Skeletal muscle satellite cell (primary cell): ENCODE results near the gene BHLHA15.

ENCODE experiments used
- H3K27me3 ChIP-seq: 2 replicates; pipeline ENCODE4 v1.7.0; 2013; ENCODE audit warnings: low read length; ENCODE audit not compliant: control insufficient read depth, insufficient read depth
- H3K36me3 ChIP-seq: 2 replicates; pipeline ENCODE4 v1.7.0; 2013; ENCODE audit warnings: mild to moderate bottlenecking, control low read depth, low read length; ENCODE audit not compliant: insufficient read depth
- H3K4me1 ChIP-seq: 2 replicates; pipeline ENCODE4 v1.7.0; 2013; ENCODE audit warnings: low read length; ENCODE audit not compliant: control insufficient read depth, insufficient read depth
- H3K4me2 ChIP-seq: 2 replicates; pipeline ENCODE4 v1.7.0; 2013; ENCODE audit warnings: mild to moderate bottlenecking, low read length
- H3K4me3 ChIP-seq: 2 replicates; pipeline ENCODE4 v1.7.0; 2013; ENCODE audit warnings: low read length
- H3K9ac ChIP-seq: 2 replicates; pipeline ENCODE4 v1.7.0; 2013; ENCODE audit warnings: mild to moderate bottlenecking, low read depth, low read length, moderate library complexity
- H3K9me3 ChIP-seq: replicated peaks from 2 replicates; pipeline ENCODE4 v1.7.0; 2013; ENCODE audit warnings: mild to moderate bottlenecking, control low read depth, low read length

Gene BHLHA15

GRCh38 chr7:98191668-98192431 is 19.4 kb upstream of the BHLHA15 start:
- Histone ChIP-seq H3K9me3 (no peaks in the 10 kb centered on the region), H3K27me3 (no peaks in the 10 kb centered on the region), H3K4me1 (peaks cover 14% of the 10 kb centered on the region), H3K36me3 (peaks cover 21% of the 10 kb centered on the region), H3K4me3 (no peak overlapping the region), H3K9ac (no peak overlapping the region), H3K4me2 (no peak overlapping the region)

- Histone ChIP-seq H3K27me3 (no peaks in the 10 kb centered on the region), H3K36me3 (peaks cover 21% of the 10 kb centered on the region), H3K9ac (no peak overlapping the region), H3K9me3 (no peaks in the 10 kb centered on the region), H3K4me2 (no peak overlapping the region), H3K4me1 (peaks cover 10% of the 10 kb centered on the region), H3K4me3 (no peak overlapping the region)
These were observed 18.3 kb upstream of the BHLHA15 start for GRCh38 chr7:98192781-98193457.

- Histone ChIP-seq H3K9me3 (no peaks in the 10 kb centered on the region), H3K9ac (no peak overlapping the region), H3K4me2 (no peak overlapping the region), H3K36me3 (peaks cover 21% of the 10 kb centered on the region), H3K27me3 (no peaks in the 10 kb centered on the region), H3K4me1 (peaks cover 10% of the 10 kb centered on the region), H3K4me3 (no peak overlapping the region)
These were observed 17.6 kb upstream of the BHLHA15 start for GRCh38 chr7:98193474-98194180.

- Histone ChIP-seq H3K36me3 (peaks cover 21% of the 10 kb centered on the region), H3K9ac (no peak overlapping the region), H3K9me3 (no peaks in the 10 kb centered on the region), H3K4me2 (no peak overlapping the region), H3K27me3 (no peaks in the 10 kb centered on the region), H3K4me3 (no peak overlapping the region), H3K4me1 (peaks cover 10% of the 10 kb centered on the region)
These were observed 17.1 kb upstream of the BHLHA15 start for GRCh38 chr7:98194186-98194585.

GRCh38 chr7:98194672-98195457 is 16.4 kb upstream of the BHLHA15 start:
- no peaks in the 10 kb centered on the region for H3K27me3 ChIP-seq
- no peak overlapping the region for H3K4me3 ChIP-seq
- H3K9ac ChIP-seq: no peak overlapping the region
- peaks cover 10% of the 10 kb centered on the region for H3K4me1 ChIP-seq
- no peak overlapping the region for H3K4me2 ChIP-seq
- no peaks in the 10 kb centered on the region for H3K9me3 ChIP-seq
- H3K36me3 ChIP-seq: peaks cover 21% of the 10 kb centered on the region

GRCh38 chr7:98196706-98197605 is 14.3 kb upstream of the BHLHA15 start:
- Histone ChIP-seq H3K4me1 (peaks cover 10% of the 10 kb centered on the region), H3K27me3 (no peaks in the 10 kb centered on the region), H3K4me2 (no peak overlapping the region), H3K9me3 (no peaks in the 10 kb centered on the region), H3K4me3 (no peak overlapping the region), H3K36me3 (peaks cover 16% of the 10 kb centered on the region), H3K9ac (no peak overlapping the region)

- peaks cover 10% of the 10 kb centered on the region for H3K4me1 ChIP-seq
These were observed 12.1 kb upstream of the BHLHA15 start for GRCh38 chr7:98199131-98199530.

GRCh38 chr7:98200364-98200763 is 10.9 kb upstream of the BHLHA15 start:
- Histone ChIP-seq H3K4me3 (no peak overlapping the region), H3K27me3 (no peaks in the 10 kb centered on the region), H3K9ac (no peak overlapping the region), H3K4me2 (no peak overlapping the region), H3K36me3 (peaks cover 2% of the 10 kb centered on the region), H3K4me1 (no peaks in the 10 kb centered on the region), H3K9me3 (no peaks in the 10 kb centered on the region)

More at GRCh38 chr7:98199131-98199530, 12.1 kb upstream of the BHLHA15 start:
- Histone ChIP-seq H3K9ac (no peak overlapping the region), H3K4me3 (no peak overlapping the region), H3K36me3 (no peaks in the 10 kb centered on the region), H3K4me2 (no peak overlapping the region), H3K9me3 (no peaks in the 10 kb centered on the region), H3K27me3 (no peaks in the 10 kb centered on the region)

- H3K9me3 ChIP-seq: no peaks in the 10 kb centered on the region
- H3K27me3 ChIP-seq: no peaks in the 10 kb centered on the region
- peaks cover 4% of the 10 kb centered on the region for H3K36me3 ChIP-seq
- H3K4me2 ChIP-seq: no peak overlapping the region
- no peak overlapping the region for H3K4me3 ChIP-seq
- H3K9ac ChIP-seq: no peak overlapping the region
- H3K4me1 ChIP-seq: no peaks in the 10 kb centered on the region
These were observed 8.7 kb upstream of the BHLHA15 start for GRCh38 chr7:98202367-98203195.
